GM18526 (cell line): ENCODE results near the gene ADAMTS20.

Experiments used
- POLR2A ChIP-seq: IDR thresholded peaks from 3 replicates; pipeline ENCODE4 v1.6.1; 2011; ENCODE audit not compliant: insufficient read length; ENCODE audit errors: extremely low read depth

Gene ADAMTS20, protein sequence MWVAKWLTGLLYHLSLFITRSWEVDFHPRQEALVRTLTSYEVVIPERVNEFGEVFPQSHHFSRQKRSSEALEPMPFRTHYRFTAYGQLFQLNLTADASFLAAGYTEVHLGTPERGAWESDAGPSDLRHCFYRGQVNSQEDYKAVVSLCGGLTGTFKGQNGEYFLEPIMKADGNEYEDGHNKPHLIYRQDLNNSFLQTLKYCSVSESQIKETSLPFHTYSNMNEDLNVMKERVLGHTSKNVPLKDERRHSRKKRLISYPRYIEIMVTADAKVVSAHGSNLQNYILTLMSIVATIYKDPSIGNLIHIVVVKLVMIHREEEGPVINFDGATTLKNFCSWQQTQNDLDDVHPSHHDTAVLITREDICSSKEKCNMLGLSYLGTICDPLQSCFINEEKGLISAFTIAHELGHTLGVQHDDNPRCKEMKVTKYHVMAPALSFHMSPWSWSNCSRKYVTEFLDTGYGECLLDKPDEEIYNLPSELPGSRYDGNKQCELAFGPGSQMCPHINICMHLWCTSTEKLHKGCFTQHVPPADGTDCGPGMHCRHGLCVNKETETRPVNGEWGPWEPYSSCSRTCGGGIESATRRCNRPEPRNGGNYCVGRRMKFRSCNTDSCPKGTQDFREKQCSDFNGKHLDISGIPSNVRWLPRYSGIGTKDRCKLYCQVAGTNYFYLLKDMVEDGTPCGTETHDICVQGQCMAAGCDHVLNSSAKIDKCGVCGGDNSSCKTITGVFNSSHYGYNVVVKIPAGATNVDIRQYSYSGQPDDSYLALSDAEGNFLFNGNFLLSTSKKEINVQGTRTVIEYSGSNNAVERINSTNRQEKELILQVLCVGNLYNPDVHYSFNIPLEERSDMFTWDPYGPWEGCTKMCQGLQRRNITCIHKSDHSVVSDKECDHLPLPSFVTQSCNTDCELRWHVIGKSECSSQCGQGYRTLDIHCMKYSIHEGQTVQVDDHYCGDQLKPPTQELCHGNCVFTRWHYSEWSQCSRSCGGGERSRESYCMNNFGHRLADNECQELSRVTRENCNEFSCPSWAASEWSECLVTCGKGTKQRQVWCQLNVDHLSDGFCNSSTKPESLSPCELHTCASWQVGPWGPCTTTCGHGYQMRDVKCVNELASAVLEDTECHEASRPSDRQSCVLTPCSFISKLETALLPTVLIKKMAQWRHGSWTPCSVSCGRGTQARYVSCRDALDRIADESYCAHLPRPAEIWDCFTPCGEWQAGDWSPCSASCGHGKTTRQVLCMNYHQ (N-terminal part only)

DNA sequence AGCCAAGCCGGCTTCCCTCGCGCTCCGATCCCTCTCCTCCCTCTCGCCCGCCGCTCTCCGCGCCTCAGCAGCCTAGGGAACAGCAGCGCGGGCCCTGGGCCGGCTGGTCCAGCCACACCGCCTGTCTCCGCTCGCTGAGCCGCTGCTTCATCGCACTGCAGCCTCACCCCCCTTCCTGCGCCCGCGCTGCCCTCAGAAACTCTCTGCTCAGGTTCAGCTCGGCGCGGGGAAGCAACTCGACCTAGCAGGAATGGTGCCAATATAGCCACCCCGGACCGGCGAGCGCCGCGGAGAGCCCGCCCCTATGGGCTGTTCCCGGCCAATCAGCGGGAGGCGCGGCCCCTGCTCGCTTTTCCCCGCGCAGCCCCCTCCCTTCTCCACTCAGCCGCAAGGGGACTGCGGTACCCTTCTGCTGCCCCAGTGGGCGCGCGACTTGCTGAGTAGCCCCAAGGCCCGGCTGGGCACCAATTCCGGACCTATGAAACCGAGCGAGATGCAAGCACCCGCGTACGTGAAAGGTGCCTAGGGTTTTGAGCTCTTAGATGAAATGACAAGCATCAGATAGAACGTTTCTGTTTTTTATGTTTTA is at the start of gene ADAMTS20:
TSS of gene ADAMTS20 (minus strand) at position 233 of the 589 bp plus-strand sequence. CDS start 282 bp downstream, outside the sequence.
- TF ChIP-seq POLR2A, result no peak

DNA sequence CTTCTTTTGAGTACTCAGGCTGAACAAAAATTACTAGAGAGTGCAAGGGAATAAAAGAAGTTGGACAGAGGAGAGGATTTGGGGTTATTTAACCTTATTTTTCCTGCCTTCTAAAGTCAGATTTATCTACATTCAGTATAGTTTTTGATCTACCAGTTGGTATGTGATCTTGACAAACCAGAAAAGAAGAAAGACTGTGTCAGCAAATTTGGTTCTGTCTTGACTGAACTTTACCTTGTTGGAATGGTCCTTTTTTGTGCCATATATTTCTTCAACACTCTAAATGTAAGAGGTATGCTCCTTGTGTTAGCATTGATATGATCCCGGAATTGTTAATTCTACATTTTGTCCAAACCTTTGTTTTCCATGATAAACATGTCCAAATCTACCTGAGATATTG is 47.7 kb upstream of the ADAMTS20 start:
- TF ChIP-seq POLR2A, result no peak

DNA sequence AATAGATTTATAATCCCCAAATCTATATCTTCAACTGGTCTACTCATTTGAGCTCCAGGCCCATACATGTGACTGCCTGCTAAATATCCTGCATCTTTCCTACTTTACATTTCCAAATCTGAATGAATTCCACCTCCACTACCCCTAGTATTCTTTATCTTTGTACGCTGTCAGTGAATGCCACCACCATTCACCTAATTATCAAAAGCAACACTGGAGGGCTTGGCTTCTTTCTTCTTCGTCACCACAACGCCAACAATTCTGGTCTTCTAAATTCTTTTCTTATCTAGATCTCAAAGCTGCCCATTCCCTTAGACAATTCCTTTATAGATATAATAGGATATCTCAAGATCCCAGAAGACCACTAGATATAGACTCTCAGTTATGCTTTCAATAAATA is 47.1 kb upstream of the ADAMTS20 start:
- TF ChIP-seq POLR2A, result no peak

DNA sequence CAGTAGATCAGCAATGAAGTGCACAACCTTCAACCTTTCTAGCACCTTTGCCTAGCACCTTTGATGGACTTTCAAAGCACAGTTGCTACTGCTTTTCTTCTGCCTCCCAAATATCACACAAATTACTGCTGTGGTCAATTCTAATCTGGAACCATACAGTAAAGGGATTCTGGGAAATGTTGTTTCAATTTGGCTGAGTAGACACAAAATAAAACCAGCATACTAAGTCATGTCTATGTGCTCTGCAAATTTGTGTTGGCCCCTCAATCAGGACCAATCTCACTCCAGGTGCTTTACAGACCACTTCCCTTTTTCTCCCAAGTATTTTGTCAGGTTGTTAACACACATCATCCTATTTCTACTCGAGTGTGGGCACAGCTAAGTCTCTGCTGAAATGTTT is 38.3 kb upstream of the ADAMTS20 start:
- no peak for TF ChIP-seq POLR2A

DNA sequence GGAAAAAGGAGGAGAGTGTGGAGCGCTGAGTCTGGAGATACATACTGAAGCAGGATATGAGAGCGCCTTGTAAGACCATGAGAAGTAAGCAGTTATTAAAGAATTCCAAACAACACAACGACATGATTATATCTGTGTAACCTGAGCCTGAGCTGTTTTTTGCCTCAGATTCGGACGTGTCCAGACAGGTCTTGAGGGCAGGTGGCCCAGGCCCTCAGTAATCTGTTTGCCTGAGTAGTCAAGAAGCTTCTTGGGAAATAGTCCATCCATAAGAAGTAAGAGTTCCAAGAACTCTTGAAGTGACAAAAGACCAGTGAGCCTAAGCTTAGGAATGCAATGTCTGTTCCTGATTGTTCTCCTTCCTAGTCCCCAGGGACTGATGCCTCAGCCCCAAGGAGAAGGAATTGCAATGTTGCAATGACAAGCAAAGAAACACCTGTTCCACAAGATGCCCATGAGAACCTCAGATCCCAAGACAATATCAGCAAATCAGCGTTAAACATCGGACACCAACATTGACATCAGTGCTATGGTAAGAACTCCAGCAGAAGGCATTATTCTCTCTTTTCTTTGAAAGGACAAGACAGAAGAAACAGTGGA is 34.7 kb upstream of the ADAMTS20 start:
- TF ChIP-seq POLR2A, result no peak

DNA sequence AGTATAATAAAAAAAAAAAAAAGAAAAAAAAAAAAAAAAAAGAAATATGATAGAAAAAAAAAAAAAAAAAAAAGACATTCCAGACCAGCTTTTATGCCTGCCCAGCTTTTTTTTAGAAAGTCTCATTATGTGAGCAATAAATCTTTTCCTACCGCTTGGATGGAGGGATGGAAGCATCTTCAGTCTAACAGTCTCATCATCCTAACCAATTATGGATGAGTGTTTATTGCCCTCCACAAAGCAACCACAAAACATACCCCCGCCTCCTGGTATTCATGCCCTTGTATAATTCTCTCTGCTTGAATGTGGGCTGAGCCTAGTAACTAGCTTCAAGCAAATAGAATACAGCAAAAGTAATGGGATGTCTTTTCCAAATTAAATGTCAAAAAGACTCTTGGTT is 33.7 kb upstream of the ADAMTS20 start:
- no peak for TF ChIP-seq POLR2A

DNA sequence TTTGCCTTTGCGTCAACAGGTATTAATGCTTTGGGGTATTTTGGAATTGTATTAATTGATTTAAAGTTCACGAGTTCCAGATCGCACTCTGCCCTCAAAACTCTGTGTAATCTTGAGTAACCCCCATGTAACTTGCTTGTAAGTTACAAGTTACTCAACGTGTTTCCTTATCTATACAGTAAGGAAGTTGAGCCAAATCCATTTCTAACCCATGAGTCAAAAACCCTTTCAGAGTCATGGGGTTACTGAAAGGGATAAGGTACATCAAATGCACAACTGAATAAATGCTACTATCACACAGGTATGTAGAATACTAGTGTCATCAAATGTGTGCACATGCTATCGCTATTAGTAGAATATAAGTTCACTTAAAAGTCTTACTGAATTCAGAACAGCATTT is 28.6 kb upstream of the ADAMTS20 start:
- TF ChIP-seq POLR2A, result no peak

DNA sequence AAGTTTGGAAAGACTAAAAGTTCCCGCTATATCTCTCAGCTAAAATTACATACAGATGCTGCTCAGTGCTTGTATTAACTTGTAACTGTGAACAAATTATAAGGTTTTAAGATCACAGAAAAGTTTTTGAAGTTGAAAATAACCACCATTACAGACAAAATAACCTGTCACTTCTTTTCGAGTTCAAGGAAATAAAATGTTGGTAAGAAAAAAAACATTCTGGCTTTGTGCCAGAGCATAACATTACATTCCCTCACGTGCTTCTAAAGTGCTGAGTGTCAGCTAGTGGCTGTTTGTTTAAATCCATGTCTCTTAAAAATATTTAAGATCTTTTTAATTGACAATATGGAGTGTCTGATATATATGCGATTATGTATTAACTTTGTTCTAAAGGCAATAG is 27.2 kb upstream of the ADAMTS20 start:
- no peak for TF ChIP-seq POLR2A

DNA sequence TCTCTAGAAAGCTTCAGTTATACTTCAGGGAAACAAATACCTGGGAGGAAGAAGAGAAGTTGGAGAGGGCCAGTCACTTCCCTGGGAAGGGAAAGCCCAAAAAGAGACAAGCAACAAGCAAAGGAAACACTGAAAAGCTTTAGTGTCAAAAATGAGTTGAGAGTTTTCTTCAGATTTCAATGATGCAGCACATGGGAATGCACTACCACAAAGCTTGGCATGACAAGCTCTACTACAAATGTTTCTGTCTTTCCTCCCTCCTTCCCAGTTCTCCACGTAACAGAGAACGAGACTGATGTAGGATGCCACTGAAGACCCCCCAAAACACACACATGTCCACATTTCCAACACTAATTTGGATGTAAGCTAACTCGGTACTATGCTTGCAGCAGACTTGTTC is 26.8 kb upstream of the ADAMTS20 start:
- TF ChIP-seq POLR2A, result no peak

DNA sequence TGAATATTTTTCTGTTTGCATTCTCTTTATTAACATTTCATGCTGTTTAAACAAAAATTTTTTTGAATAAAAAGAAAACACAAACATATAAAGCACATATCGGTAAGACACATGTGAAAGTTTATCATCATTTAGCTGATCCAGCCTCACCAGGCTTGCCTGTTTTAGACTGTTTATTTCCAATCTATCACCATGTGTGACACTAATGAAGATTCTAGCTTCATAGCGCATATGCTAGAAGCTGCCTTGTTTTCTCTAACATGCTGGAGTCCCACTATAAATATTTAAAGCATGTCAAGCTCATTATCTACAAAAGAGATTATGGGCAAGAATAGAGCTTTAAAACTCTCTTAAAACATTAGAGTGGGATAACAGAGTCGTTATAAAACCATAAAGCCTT is 25.4 kb upstream of the ADAMTS20 start:
- TF ChIP-seq POLR2A, result no peak

DNA sequence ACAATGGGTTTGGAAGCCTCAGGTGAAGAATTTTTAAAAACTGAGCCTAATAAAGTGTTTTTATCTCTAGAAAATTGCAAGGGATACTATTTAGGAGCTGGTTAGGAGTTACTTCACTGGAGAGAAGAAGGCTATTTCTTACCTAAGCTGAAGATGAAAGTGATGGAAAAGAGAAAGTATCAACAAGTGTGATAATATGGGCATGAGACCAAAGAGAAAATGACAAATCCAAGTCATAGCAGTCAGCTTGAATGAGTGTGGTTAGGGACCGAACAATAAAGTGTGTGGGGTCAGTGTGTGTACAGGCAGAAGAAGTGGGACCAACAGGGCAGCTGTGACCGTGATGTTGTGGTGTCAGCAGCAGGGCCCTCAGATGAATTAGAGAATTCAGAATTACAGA is 24.2 kb upstream of the ADAMTS20 start:
- TF ChIP-seq POLR2A, result no peak

DNA sequence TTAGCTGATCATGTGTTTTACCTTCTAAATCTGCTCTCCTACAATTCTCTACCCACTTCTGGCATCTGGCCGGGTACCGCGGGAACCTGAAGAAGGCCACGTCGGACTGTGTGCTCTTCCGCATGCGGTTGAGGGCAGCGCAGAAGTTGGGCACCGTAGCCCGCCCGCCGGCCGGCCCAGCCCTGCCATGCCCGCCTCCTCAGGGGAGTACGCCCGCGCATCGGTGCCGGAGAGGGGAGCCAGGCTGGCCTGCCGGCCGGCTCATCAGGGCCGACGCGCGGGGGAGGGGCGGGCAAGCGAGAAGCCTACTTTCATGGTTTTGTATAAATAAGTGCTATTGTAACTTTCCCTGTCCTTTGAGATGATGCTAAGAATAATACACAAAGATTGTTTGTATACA is 19.9 kb upstream of the ADAMTS20 start:
- TF ChIP-seq POLR2A, result no peak

DNA sequence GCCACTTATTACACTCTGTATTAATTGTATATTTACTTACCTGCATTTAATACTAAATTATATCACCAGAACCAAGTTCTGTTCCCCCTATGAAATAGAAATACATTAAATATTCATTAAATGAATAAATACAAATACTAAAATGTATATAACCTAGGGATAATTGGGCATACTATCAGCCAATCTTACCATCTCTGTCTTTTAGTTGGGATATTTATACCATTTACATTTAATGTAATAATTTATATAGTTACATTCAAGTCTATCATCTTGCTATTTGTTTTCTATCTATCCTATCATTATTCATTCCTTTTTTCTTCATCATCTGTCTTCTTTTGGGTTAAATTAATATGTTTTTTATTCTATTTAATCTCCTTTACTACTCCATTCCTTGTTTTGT is 4.1 kb upstream of the ADAMTS20 start:
- no peak for TF ChIP-seq POLR2A

DNA sequence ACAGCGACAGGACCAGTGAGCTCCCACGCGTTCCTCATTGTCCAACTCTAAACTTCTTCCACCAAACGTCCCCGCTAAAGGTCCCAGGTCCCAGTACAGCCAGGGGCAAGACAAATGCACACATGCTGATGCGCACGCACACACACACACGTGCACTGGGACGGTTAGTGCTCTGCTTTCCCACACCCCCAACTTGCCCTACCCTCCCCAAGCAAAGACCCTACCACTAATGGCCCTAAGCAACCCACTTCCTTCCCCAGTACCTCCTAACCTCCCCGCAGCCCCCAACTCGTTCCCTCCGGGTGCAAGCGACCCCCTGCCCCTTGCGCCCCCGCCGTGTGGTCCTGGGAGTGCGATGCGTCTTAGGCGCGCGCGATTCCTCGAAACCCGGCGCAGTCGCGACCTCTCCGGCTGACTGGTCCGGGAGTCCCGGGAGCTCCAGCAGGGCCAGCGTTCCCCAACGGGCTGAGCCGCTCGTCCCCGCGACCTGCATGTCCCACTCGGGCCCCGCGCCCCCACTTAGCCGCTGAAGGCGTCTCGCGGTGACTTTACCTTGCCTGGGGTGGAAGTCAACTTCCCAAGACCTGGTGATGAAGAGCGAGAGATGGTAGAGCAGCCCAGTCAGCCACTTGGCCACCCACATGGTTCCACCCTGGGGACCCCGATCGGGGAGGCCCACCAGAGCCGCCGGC is 578 bp downstream of the ADAMTS20 start:
- no peak for TF ChIP-seq POLR2A
